AG09319 (cell line): ENCODE measurements around the gene FBXL22.

Experiments used
- DNase-seq: peaks from one replicate; pipeline ENCODE4 v3.0.0-alpha.2; 2010; ENCODE audit warnings: low read depth; ENCODE audit errors: extremely low read depth
- TF ChIP-seq, protein P1 (sequence below): IDR thresholded peaks from 2 replicates; pipeline ENCODE4 v1.5.1; 2011; ENCODE audit warnings: low read depth, mild to moderate bottlenecking, inconsistent platforms, low read length, moderate library complexity

Gene FBXL22

DNA sequence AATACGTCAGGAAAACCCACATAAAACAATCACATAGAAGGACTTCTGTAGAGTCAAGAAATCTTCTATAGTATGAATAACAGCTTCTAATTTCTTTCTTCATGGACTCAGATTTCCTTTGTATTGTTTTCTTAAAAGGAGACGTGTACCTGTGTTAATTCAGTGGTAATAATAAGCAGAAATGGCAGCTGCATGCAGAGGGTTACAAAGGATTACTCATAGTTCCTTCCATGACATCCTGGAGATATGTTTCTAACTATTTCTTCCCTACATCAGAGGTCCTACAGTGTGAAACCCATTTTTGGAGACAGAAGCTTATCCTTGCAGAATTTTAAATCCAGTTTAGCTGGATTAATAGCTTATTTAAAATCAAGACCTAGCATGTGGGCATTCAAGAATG is 36.1 kb downstream of the FBXL22 start:
- TF ChIP-seq, protein P1, sequence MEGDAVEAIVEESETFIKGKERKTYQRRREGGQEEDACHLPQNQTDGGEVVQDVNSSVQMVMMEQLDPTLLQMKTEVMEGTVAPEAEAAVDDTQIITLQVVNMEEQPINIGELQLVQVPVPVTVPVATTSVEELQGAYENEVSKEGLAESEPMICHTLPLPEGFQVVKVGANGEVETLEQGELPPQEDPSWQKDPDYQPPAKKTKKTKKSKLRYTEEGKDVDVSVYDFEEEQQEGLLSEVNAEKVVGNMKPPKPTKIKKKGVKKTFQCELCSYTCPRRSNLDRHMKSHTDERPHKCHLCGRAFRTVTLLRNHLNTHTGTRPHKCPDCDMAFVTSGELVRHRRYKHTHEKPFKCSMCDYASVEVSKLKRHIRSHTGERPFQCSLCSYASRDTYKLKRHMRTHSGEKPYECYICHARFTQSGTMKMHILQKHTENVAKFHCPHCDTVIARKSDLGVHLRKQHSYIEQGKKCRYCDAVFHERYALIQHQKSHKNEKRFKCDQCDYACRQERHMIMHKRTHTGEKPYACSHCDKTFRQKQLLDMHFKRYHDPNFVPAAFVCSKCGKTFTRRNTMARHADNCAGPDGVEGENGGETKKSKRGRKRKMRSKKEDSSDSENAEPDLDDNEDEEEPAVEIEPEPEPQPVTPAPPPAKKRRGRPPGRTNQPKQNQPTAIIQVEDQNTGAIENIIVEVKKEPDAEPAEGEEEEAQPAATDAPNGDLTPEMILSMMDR, result no peak
- DNase-seq, result no peak

DNA sequence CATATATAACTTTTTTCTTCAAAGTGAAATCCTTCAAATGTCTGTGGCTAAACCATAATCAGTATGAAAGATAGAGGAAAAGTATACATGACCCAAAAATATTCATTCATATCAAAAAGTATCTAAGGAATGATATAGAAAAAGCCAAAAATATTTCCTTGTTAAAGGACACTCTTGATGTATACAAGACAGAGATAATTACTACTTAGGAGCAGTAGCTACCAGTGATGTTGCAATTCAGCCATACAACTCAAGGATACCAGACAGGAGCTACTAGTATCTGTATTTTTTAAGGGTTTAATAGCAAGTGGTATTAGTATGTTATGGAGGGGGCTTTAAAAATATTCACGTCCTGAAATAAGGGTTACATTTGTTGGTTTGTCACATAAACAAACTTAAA is 37.0 kb downstream of the FBXL22 start:
- TF ChIP-seq, protein P1, result no peak
- no peak for DNase-seq

DNA sequence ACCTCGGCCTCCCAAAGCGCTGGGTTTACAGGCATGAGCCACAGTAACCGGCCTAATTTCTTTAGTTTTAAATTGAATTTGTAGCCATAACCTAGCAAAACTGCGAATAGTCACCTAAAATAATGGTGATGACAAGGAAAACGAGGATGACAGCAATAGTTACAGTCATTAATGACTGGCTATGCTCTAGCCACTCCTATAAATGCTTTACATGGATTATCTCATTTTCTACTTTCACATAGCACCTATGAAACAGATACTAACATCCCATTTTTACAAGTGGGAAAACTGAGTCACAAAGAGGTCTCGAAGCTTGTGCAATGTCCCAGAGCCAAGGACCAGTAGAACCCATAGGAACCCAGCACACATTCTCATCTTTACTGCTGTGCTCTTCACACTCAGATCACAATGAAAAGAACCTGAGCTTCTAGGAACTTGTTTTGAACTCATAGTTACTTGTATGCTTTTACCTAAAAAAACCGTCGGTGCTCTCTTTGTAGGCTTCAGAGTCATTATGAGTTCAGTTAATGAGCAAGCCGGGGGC is 39.4 kb downstream of the FBXL22 start:
- TF ChIP-seq, protein P1, result no peak

DNA sequence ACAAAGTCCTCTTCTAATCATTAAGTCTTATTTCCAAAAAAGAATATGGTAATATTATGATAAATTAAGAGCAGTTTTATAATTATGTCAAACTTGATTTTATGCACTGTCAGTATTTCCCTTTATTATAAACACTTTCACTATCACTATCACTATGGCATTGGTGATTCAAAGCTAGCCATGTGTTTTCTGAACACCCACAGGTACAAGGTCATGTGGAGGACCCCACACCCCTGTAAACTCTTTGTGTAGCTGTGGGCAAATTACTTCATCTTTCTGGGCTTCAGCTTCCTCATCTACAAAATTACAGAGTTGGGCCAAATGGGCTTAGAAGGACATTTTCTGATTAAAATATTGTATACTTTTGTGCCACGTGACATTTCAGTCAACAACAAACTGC is 41.7 kb downstream of the FBXL22 start:
- TF ChIP-seq, protein P1, result no peak
- DNase-seq, result no peak

More for the DNA sequence above, 39.4 kb downstream of the FBXL22 start:
- no peak for DNase-seq

DNA sequence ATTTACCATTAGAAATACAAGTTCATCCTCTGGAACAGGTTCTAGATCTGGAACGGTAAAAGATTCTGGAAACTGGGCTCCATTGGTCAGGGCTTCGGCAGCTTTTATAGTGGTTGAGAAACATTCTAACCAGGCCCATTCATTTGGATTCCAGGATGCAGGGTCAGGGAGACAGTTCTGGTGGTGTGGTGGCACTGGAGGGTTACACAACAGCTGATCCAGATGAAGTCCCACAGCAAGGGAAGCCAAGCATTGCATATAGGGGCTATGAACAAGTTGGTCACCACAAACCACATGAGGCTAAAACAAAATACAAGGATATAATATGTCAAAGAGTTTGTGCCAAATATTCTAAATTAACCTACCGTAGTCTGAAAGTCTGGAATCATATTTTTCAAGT is 43.0 kb downstream of the FBXL22 start:
- TF ChIP-seq, protein P1, result no peak
- DNase-seq, result no peak
